Fibroblast of peridontal ligament (primary cell): ENCODE data around the gene GPR156.
A peak's percentile ranks its signal among the peaks of the same experiment; 100 is the strongest.

ENCODE experiments used
- DNase-seq: peaks from one replicate; pipeline ENCODE4 v3.0.0-alpha.2; 2010; ENCODE audit errors: extremely low read depth

The GPR156 gene

GRCh38 chr3:120196333-120196732 lies 88.7 kb downstream of the GPR156 start:
- no peak for DNase-seq

DNA sequence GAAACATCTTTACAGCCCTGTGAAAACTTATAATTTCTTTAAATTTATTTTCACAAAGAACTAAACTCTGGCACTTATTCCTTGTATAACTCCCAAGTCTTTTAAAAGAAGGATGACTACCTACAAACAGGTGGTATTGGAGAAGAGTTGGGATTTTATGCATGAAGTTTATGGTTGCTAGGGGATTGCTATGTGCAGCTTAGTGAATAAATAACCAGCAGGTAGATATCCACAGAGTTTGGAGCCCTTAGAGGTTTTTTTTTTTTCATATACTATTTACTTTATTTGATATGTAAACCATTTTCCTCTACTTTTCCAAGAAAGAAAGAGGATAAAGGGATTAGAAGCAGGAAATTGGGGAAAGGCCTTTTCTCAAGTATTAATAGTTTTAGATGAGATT lies 91.5 kb downstream of the GPR156 start:
- no peak for DNase-seq

DNA sequence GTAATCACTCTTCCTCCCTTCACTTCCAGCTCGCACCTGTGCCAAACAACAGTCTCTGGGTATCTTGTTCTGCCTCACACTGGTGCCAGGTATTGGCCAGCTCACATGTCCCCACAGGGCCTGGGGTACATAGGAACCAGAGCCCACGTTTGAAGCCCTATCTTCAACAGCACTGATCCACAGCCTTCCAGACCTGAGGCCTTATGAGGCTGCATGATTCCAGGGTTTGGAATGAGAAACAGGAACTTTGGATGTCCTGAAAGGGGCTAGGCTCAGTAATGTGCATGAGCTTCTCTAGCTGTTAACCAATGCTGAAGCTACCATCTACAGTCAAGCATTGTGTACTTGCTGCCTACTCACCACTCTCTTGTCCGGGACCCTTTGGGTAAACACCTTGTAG lies 92.4 kb downstream of the GPR156 start:
- DNase-seq = no peak

- DNase-seq = no peak
Measured at GRCh38 chr3:120192159-120192558, 92.9 kb downstream of the GPR156 start.

GRCh38 chr3:120182613-120183511 lies 102.2 kb downstream of the GPR156 start:
- peak; percentile 76 for DNase-seq

GRCh38 chr3:120181632-120182031 lies 103.4 kb downstream of the GPR156 start:
- DNase-seq = no peak

DNA sequence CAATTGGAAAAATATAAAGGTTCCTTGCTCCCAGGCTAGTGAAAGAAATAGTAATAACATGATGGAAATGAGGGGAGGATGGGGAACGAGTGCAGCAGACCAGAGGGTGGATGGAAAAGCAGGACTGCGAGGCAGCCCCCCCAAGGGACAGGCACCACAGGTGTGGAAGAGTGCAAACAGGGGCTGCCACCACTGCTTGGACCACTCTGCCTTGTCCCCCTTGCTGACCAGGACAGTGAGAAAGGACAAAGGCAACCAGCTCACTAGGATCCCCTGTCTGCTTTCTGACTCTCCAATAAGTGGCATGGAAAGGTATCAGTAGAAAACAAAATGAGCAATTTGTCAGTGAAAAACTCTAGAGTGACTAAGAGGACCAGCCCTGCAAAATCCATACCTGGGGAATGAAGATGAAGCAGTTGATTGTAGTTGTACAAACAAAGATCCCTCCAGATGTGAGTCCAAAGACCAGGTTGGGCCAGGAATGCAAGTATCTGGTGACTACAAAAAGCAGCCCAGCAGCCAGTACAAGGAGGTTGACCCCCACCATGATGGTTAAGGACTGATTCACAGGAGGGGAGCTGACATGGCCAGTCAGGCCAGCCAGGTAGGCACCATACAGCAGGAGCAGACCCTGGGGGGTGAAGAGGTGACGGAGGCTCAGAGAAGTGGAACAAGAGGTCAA lies 104.2 kb downstream of the GPR156 start:
- no peak for DNase-seq

DNA sequence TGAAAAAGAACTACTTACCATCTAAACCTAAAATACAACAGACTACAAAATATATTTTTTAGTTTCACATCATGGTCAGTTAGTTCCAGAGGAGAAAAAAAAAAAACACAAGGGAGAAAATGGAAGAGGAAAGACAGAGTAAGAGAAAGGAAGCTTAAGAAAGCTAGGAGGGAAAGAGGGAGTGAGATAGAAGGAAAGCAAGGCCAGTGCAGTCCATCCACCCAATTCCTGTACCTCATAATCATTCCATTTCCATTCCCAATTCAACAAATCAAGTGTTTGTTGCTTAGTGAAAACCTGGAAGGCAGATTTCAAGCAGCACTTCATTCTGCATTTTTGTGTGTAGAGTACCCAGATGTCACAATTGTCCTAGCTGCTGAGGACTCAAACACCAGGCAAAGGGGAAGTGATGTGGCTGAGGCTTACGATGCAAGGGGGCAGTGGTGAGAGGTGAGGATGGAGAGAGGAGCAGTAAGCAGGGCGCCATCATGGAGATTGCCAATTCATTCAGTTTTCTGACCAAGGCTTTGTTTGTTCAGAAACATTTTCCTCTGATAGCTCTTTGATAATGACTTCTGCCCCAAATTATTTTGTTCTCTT lies 107.2 kb downstream of the GPR156 start:
- peak; percentile 27 for DNase-seq

GRCh38 chr3:120177151-120177550 lies 107.9 kb downstream of the GPR156 start:
- DNase-seq = peak; percentile 84

DNA sequence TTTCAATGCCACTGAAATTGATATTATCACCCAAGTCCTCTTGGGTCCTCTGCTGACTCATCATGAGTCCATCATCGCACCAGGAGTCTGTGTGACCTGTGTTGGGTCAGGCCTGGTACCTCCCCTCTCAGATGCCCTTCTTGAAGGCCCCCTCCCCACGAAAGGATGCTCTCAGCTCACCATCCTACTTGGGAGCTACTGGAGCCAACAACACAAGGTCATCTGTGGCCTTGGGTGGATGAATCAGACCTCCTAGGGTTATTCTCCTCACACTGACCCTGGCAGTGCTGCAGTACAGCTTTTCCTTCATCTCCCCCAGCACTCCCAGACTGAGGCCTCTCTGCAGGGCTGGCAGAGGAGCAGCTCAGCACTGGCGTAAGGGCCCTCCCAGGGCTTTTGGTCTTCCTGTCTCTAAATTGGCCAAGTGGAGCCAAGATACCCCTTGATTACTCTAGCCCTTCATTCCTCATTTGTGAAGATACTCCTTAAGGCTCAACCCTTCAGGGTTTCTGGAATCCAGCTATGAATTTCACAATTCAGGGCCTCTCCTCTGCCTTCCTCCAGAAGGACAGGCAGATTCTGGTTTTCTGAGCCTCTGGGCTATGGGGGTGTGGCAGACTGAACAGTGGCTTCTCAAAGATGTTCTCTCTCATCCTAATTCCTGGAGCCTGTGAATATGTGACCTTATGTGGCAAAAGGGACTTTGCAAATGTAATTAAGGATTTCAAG lies 110.0 kb downstream of the GPR156 start:
- no peak for DNase-seq

GRCh38 chr3:120173056-120173675 lies 111.9 kb downstream of the GPR156 start:
- DNase-seq = no peak

- DNase-seq = peak; percentile 79
Measured at GRCh38 chr3:120172070-120172469, 113.0 kb downstream of the GPR156 start.

DNA sequence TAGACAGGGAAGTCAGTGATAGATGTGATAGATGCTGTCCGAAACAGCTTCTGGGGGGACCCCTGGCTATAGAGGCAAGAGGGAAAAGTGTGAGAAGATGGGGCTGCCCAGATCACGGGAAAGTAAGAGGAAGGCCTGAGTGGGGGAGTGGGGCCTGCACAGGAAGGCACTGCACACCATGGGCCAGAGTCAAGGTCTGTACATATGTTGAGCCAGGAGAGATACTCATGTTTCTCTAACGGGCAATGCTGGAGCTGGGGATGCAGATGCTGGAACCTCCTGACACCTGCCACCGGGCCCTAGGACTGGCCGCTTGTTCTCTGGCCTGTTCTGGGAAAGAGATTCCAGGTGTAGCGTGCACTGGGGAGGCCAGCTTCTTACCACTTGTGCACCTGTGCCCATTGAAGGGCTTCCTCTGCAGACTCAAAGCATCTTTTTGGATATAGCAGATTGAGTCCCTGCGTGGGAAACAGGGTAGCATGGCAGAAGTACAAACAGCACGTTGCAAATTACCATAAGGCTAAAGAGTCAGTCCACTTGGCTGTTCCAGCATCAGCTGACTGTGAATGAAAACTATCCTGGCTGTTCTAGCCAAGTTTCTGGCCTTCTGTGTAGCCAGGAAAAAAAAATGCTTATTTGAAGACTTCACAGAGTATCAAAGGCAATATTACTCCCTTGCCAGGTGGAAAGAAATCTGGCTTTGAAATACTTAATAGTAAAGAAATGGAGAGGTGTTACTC lies 113.7 kb downstream of the GPR156 start:
- peak; percentile 67 for DNase-seq

DNA sequence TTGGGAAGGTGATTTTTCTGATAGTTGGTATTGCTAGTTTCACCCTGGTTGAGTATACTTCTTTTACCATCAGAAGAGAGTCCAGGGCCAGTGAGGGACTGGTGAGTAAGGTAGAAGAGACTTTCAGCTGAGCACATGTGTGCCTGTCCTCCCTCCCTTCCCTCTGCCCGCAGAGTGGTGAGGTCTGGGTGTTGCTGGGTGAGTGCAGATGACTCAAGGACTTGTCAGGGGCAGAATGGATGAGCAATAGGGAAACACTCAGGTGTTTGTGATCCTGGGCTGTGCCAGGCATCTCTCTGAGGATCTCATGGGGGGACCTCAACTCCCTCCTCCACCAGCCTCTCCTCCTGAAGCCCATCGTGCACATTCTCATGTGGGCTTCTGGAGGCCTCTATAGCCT lies 114.8 kb downstream of the GPR156 start:
- peak; percentile 48 for DNase-seq

DNA sequence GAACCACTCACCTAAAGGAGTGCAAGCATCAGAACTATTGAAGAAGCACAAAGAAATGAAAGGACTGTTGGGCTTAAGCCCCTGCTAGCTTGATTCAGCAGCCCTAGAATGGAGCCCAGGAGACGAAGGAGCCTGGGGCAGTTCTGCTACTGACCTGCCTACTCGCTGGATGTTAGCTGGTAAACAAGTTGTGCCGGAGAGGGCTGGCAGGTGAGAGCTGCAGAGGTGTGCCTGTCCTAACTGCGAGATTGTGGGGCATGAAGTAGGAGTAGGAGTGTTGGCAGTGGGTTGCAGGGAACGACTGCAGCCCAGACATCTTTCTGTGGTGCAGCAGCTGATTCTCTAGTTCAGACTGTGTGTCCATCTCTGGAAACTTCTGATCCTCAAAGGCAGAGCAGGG lies 115.6 kb downstream of the GPR156 start:
- no peak for DNase-seq

GRCh38 chr3:120168611-120169010 lies 116.4 kb downstream of the GPR156 start:
- DNase-seq = no peak

- DNase-seq = no peak
Measured at GRCh38 chr3:120168038-120168437, 117.0 kb downstream of the GPR156 start.

- no peak for DNase-seq
Measured at GRCh38 chr3:120167488-120167887, 117.5 kb downstream of the GPR156 start.

DNA sequence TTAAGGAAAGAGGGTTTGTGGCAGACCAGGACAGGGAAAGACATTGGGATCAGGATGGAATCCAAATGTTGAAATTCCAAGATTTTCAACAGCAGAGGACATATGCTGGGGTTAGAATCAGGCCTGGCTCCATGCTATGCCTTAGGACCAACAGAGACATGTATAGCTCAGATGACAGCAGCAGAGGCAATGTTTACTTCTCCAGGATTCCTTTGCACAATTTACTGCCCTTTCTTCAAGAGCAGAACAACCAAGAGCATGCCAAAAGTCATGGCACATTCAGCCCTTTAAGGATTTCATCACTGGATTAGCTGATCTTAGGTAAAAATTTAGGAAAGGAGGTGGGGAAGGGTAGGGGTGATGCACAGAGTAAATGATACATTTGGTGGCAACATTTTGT lies 121.2 kb downstream of the GPR156 start:
- DNase-seq = peak; percentile 59

DNA sequence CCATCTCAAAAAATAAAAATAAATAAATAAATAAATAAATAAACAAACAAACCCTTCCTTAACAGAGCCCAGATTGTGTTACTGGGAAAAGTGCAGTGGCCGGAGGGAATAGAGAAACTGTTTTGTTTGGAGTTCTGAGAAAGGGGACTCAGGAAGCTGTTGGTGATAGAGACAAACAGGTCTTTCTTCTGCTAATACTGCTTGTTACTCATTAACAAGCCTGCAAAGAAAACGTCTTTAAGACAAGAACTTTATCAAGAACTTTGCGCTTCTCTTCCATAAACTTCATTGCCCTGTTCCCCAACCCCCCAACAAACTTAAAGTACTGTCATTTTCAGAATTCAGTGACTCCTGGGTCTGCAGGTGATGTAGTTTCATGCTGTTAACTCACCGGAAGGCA lies 122.0 kb downstream of the GPR156 start:
- DNase-seq = no peak

- DNase-seq = peak; percentile 51
Measured at GRCh38 chr3:120162400-120162799, 122.6 kb downstream of the GPR156 start.
